Measurements from ENCODE around the gene KRTAP13-4. TPM values are rescaled to one million over a fixed set of nuclear protein-coding genes. Genes with fewer than 3 reads are reported as not detected.

The KRTAP13-4 gene
- total RNA-seq, 4 donors from 2014 or later = not detected

DNA sequence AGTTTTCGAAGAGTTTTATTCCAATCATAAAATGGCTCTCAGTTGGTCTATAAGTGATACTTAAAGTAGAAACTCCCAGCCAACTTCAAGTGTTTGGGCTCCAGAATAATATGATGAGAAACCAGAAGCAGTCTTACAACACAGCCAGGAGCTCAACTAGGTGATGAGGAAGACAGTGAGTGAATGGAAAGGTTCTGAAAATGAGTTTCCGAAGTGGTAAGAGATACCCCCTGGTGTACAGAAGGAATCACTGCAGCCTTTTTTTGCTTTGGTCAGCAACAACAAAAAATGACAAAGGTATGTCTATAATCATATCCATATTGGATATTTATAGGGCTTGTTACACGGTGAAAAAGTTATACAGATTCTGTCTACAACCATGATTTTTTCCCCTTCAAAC is 33.7 kb downstream of the KRTAP13-4 start:
- Histone ChIP-seq H3K27me3 (no peaks in the 10 kb centered on the region), H3K9me3 (no peaks in the 10 kb centered on the region), H3K36me3 (no peaks in the 10 kb centered on the region), H3K4me3 (no peak overlapping the region), H3K27ac (no peak overlapping the region), H3K4me1 (no peaks in the 10 kb centered on the region)
- no peak for TF ChIP-seq EP300 (IDR thresholded peaks at IDR 0.05)
- no peak for TF ChIP-seq POLR2AphosphoS5 (IDR thresholded peaks at IDR 0.05)
- TF ChIP-seq, protein P1, sequence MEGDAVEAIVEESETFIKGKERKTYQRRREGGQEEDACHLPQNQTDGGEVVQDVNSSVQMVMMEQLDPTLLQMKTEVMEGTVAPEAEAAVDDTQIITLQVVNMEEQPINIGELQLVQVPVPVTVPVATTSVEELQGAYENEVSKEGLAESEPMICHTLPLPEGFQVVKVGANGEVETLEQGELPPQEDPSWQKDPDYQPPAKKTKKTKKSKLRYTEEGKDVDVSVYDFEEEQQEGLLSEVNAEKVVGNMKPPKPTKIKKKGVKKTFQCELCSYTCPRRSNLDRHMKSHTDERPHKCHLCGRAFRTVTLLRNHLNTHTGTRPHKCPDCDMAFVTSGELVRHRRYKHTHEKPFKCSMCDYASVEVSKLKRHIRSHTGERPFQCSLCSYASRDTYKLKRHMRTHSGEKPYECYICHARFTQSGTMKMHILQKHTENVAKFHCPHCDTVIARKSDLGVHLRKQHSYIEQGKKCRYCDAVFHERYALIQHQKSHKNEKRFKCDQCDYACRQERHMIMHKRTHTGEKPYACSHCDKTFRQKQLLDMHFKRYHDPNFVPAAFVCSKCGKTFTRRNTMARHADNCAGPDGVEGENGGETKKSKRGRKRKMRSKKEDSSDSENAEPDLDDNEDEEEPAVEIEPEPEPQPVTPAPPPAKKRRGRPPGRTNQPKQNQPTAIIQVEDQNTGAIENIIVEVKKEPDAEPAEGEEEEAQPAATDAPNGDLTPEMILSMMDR (IDR thresholded peaks at IDR 0.05) = peak in 1 of 2 donors; percentile 48
- WGBS = 67% methylated on average over 3 of the region's 3 CpGs
- no peak for DNase-seq (ENCODE audit: low spot score in 2 of 2)

DNA sequence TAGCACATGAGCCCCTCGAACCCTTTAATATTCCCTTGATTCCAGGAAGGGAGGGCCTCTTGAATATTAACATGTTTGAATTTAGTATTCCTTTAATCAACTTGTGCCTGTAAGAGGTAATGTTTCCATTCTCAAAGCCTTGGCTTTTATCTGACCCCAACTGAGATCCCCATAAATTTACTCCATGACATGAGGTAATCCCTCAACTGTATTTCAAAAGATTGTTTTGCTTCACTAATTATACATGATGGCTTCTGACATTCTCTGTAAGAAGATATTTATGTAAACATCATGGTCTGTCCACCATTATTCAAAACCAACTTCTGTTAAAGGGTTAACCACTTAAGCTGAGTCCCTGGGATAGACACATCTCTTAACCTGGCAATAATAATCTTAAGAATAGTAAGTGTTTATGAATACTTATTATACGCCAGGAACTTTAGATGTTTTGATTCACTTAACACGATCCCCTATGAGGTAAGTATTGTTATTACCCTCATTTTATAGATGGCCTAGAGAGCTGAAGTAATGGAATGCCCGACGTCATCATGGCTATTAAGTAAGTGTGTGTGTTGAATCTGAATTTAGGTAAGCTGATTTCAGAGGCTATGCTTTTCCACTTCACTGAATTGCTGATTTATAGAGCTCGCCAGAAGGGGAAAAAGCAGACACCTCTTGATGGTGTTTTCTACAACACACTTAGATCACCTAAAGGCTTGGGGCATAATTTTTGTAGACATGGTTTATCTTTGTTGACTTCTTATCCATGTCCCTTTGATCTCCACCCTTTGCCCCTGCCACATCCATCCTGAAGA is 39.1 kb downstream of the KRTAP13-4 start:
- Histone ChIP-seq H3K9me3 (no peaks in the 10 kb centered on the region), H3K4me1 (no peaks in the 10 kb centered on the region), H3K27ac (no peak overlapping the region), H3K36me3 (no peaks in the 10 kb centered on the region), H3K27me3 (no peaks in the 10 kb centered on the region), H3K4me3 (no peak overlapping the region)
- TF ChIP-seq, protein P1 (IDR thresholded peaks at IDR 0.05) = no peak
- TF ChIP-seq POLR2A (IDR thresholded peaks at IDR 0.05) = no peak
- TF ChIP-seq EP300 (IDR thresholded peaks at IDR 0.05) = no peak
- TF ChIP-seq POLR2AphosphoS5 (IDR thresholded peaks at IDR 0.05) = no peak
- 56% methylated on average over 6 of the region's 6 CpGs for WGBS
- DNase-seq (ENCODE audit: low spot score in 2 of 2) = no peak

DNA sequence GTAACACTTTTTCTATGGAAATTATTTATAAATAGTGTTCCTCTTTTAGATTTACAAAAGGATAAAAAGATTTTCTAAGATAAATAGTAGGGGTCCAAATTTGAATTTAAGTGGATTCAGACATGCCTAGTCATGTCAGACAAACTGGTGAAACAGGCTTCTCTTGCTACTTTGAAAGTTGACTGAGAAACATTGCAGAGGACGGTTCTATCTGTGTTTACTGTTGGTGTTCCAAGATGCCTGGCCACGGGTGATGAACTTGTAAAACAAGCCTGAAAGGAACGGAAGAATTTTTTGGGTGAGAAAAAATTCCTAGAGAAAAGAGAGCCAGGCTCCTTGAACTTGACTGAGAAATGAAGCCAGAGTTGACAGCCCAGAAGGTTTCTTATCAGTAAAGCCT is 48.0 kb downstream of the KRTAP13-4 start:
- Histone ChIP-seq H3K9me3 (no peaks in the 10 kb centered on the region), H3K27me3 (no peaks in the 10 kb centered on the region), H3K36me3 (no peaks in the 10 kb centered on the region), H3K4me1 (no peaks in the 10 kb centered on the region), H3K4me3 (no peak overlapping the region), H3K27ac (no peak overlapping the region)
- no peak for DNase-seq (ENCODE audit: low spot score in 2 of 2)
- 40% methylated on average over 3 of the region's 3 CpGs for WGBS
- TF ChIP-seq POLR2AphosphoS5 (IDR thresholded peaks at IDR 0.05) (no peak), EP300 (IDR thresholded peaks at IDR 0.05) (no peak), POLR2A (IDR thresholded peaks at IDR 0.05) (no peak)
- TF ChIP-seq, protein P1 (IDR thresholded peaks at IDR 0.05) = no peak

DNA sequence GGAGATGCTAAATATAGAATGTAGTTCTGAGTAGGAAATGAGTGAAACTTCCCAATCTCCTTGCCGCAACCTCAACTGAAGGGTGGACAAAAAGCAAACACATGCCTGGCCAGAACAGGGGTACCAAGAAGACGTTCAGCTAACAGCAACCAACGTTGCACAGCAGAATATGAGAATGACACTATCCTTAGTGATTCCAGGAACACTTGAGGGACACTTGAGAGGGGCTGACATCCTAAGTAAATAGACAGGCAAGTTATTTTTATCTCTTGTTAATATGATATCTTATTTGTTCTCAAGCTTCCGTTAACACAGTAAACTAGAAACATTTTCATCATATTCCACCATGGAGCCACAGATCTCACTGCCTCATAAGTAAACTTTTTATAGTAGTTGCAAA is 49.2 kb downstream of the KRTAP13-4 start:
- DNase-seq (ENCODE audit: low spot score in 2 of 2) = no peak
- WGBS = 66% methylated on average over 4 of the region's 4 CpGs
- H3K9me3 ChIP-seq = no peaks in the 10 kb centered on the region
- TF ChIP-seq EP300 (IDR thresholded peaks at IDR 0.05) = no peak
- TF ChIP-seq, protein P1 (IDR thresholded peaks at IDR 0.05) = no peak
- TF ChIP-seq POLR2AphosphoS5 (IDR thresholded peaks at IDR 0.05) = no peak
- no peak for TF ChIP-seq POLR2A (IDR thresholded peaks at IDR 0.05)
- H3K27ac ChIP-seq = no peak overlapping the region
- H3K36me3 ChIP-seq = no peaks in the 10 kb centered on the region
- H3K4me1 ChIP-seq = no peaks in the 10 kb centered on the region
- H3K4me3 ChIP-seq = no peak overlapping the region
- no peaks in the 10 kb centered on the region for H3K27me3 ChIP-seq

DNA sequence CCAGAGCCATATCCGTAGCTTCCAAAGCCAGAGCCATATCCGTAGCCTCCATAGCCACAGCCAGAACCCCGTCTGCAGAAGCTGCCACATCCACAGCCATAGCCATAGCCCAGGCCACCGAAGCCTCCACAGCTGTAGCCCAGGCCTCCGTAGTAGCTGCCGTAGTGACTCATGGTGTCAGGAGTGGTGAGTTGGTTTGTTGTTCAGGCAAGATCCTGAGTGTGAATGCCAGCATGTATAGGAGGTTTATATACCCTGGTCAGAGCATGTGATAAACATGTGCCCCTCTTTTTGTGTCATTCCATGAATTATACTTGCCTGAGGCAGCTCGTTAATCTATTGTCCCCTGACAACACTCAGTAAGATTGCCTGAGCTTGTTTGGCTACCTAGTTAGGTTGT is 50.1 kb downstream of the KRTAP13-4 start, which contains the start of gene KRTAP19-1:
Gene KRTAP19-1, minus strand, starts transcription at position 223 of the 400 bp plus-strand sequence. Its CDS starts 50 bp downstream, at position 173.
- Histone ChIP-seq H3K27ac (no peak within 1 kb of the TSS), H3K27me3 (no peaks in the 10 kb centered on the region), H3K4me1 (no peaks in the 10 kb centered on the region), H3K36me3 (no peaks in the 10 kb centered on the region), H3K4me3 (no peak within 1 kb of the TSS), H3K9me3 (no peaks in the 10 kb centered on the region)
- DNase-seq (ENCODE audit: low spot score in 2 of 2) = no peak
- TF ChIP-seq, protein P1 (IDR thresholded peaks at IDR 0.05) = no peak
- TF ChIP-seq EP300 (IDR thresholded peaks at IDR 0.05) = no peak
- TF ChIP-seq POLR2AphosphoS5 (IDR thresholded peaks at IDR 0.05) = no peak
- TF ChIP-seq POLR2A (IDR thresholded peaks at IDR 0.05) = no peak
- WGBS = 91% methylated on average over 7 of the region's 7 CpGs
